Left renal pelvis (tissue), 4 donors: Measurements from ENCODE around the gene PCK1. TPM values are rescaled to one million over a fixed set of nuclear protein-coding genes. Genes with fewer than 3 reads are reported as not detected.

Experiments
- DNase-seq, 4 donors: peaks; one replicate each; pipeline ENCODE4 v3.0.0-alpha.2; 2013; ENCODE audit warnings: low read depth in 4 of 4, low spot score in 3 of 4
- polyA plus RNA-seq, 4 donors: library from polyadenylated mRNA; unstranded; fragments of 120-200 nt; gene quantifications; one replicate each; pipeline ENCODE4 v1.2.1, GENCODE V29; 2013; ENCODE audit not compliant: insufficient read length in 4 of 4

Gene PCK1
- polyA plus RNA-seq, 4 donors: 2.5 to 17.8 (median 7.7) TPM

GRCh38 chr20:57559658-57560553 lies 1.0 kb upstream of the PCK1 start:
- DNase-seq: no peak

GRCh38 chr20:57561356-57562279 lies 708 bp downstream of the PCK1 start:
- no peak for DNase-seq

GRCh38 chr20:57562541-57563465 lies 1.9 kb downstream of the PCK1 start:
- DNase-seq: no peak

- no peak for DNase-seq
These were observed 2.6 kb downstream of the PCK1 start for GRCh38 chr20:57563522-57563921.

GRCh38 chr20:57564180-57564802 lies 3.4 kb downstream of the PCK1 start:
- no peak for DNase-seq

- no peak for DNase-seq
These were observed 4.2 kb downstream of the PCK1 start for GRCh38 chr20:57564951-57565642.

GRCh38 chr20:57566399-57566798 lies 5.5 kb downstream of the PCK1 start:
- DNase-seq: no peak

GRCh38 chr20:57566803-57567459 lies 6.0 kb downstream of the PCK1 start:
- no peak for DNase-seq

GRCh38 chr20:57567471-57568079 lies 6.7 kb downstream of the PCK1 start:
- no peak for DNase-seq

GRCh38 chr20:57568088-57568896 lies 7.4 kb downstream of the PCK1 start:
- no peak for DNase-seq

- no peak for DNase-seq
These were observed 8.1 kb downstream of the PCK1 start for GRCh38 chr20:57568960-57569359.

GRCh38 chr20:57570145-57570850 lies 9.4 kb downstream of the PCK1 start:
- no peak for DNase-seq

GRCh38 chr20:57570920-57571319 lies 10.0 kb downstream of the PCK1 start:
- no peak for DNase-seq

- no peak for DNase-seq
These were observed 11.0 kb downstream of the PCK1 start for GRCh38 chr20:57571782-57572416.

- no peak for DNase-seq
These were observed 12.3 kb downstream of the PCK1 start for GRCh38 chr20:57573242-57573641.

- DNase-seq: no peak
These were observed 13.0 kb downstream of the PCK1 start for GRCh38 chr20:57573894-57574293.
